WERI-Rb-1 (cell line): Measurements from ENCODE around the gene PRKCH.

ENCODE experiments used
- DNase-seq: peaks from one replicate; pipeline ENCODE4 v3.0.0-alpha.2; 2020
- H3K27ac ChIP-seq: fragments of 250-450 bp; sonication (Bioruptor Pico); 2 replicates; pipeline ENCODE4 v1.5.1; 2020; ENCODE audit warnings: mild to moderate bottlenecking, moderate library complexity
- H3K27me3 ChIP-seq: fragments of 250-450 bp; sonication (Bioruptor Pico); 2 replicates; pipeline ENCODE4 v1.5.1; 2021; ENCODE audit warnings: mild to moderate bottlenecking, low read depth, moderate library complexity; ENCODE audit not compliant: insufficient read depth, severe bottlenecking
- H3K36me3 ChIP-seq: fragments of 250-450 bp; sonication (Bioruptor Pico); 2 replicates; pipeline ENCODE4 v1.5.1; 2020; ENCODE audit warnings: mild to moderate bottlenecking, moderate library complexity
- H3K4me3 ChIP-seq: 2 replicates; pipeline ENCODE4 v1.5.1; 2011; ENCODE audit warnings: low read depth, mild to moderate bottlenecking, control low read depth, low read length
- H3K9me3 ChIP-seq: fragments of 250-450 bp; sonication (Bioruptor Pico); 2 replicates; pipeline ENCODE4 v1.5.1; 2021; ENCODE audit warnings: mild to moderate bottlenecking, moderate library complexity; ENCODE audit not compliant: severe bottlenecking
- TF ChIP-seq, protein P1 (sequence below): IDR thresholded peaks from 2 replicates; pipeline ENCODE4 v1.5.1; 2011; ENCODE audit warnings: low read depth, mild to moderate bottlenecking, control low read depth, inconsistent platforms, low read length

PRKCH gene

DNA sequence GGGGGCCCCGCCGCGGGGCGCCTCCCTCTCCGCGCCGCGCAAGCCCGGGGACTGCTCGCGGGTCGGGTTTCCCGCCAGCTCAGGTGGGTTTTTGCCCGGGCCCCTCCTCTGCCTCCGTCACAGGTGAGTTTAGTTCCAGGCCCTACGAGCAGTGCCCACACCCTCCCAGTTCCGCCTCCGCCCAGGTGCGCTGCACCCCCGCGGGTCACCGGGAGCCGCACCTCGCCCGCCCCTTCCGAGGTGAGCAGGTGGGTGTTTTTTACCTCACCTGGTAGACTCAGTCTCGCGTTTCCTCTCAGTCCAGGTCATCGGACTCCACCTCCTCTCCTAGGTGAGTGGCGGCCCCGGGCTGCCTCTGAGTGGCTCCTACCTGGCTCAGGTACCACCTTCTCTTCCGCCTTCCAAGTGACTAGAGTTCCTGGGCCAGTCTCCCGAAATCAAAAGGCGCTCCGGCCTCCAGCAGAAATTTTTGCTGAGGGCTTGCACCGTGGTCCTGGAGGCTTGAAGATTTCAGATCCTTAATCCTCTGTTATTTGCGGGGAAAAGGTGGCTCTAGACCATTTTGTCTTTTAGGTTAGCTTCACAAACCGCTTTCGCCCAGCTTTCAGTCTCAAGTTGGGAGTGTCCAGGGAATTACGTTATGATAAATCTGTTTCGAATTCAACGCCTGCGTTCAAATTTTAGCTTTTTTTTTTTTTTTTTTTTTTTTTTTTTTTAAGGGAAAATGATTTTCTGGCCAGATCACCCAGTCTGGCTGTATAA, 40.0 kb upstream of the PRKCH start, which contains the start of gene TMEM30B:
TMEM30B (minus strand) TSS at position 153 of the 762 bp plus-strand sequence. CDS start 191 bp downstream, outside the sequence.
- Histone ChIP-seq H3K27me3 (no peaks in the 10 kb centered on the region), H3K9me3 (peaks cover 4% of the 10 kb centered on the region), H3K4me3 (no peak within 1 kb of the TSS), H3K36me3 (no peaks in the 10 kb centered on the region), H3K27ac (no peak within 1 kb of the TSS)
- no peak for DNase-seq
- TF ChIP-seq, protein P1, sequence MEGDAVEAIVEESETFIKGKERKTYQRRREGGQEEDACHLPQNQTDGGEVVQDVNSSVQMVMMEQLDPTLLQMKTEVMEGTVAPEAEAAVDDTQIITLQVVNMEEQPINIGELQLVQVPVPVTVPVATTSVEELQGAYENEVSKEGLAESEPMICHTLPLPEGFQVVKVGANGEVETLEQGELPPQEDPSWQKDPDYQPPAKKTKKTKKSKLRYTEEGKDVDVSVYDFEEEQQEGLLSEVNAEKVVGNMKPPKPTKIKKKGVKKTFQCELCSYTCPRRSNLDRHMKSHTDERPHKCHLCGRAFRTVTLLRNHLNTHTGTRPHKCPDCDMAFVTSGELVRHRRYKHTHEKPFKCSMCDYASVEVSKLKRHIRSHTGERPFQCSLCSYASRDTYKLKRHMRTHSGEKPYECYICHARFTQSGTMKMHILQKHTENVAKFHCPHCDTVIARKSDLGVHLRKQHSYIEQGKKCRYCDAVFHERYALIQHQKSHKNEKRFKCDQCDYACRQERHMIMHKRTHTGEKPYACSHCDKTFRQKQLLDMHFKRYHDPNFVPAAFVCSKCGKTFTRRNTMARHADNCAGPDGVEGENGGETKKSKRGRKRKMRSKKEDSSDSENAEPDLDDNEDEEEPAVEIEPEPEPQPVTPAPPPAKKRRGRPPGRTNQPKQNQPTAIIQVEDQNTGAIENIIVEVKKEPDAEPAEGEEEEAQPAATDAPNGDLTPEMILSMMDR: no peak

DNA sequence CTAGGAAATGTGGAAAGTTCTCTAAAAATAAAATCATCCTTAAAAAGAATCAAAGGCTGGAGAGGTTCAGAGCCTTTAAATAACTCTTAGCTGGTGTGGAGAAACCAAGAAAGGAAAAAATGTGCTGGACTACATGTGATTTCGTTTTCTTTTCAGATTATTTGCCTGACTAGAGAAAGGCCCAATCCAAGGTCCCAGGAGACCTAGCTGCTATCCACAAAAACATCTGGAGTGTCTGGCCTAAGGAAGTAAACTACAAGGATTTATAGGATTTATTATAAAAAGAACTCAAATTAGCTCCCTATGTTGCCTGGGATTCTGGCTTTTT, 39.5 kb upstream of the PRKCH start:
- DNase-seq: no peak
- H3K9me3 ChIP-seq: peaks cover 4% of the 10 kb centered on the region
- no peaks in the 10 kb centered on the region for H3K36me3 ChIP-seq
- H3K27ac ChIP-seq: no peak overlapping the region
- no peak overlapping the region for H3K4me3 ChIP-seq
- no peaks in the 10 kb centered on the region for H3K27me3 ChIP-seq
- TF ChIP-seq, protein P1: no peak

DNA sequence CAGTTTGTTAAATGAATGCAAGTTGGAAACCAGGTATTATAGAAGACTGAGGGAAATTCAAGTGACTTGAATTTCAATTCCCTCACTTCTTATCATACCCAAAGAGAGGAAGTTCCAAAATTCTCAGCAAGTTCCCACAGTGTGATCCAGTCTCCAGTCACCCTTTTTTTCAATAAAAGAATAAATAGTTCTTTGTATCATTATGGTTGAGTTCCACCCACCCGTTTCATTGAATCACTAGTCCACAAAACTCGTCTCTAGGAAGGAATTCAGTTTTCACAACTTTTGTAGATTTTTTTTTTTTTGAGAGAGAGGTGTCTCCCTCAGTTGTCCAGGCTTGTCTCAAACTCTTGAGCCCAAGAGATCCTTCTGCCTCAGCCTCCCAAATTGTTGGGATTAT, 38.6 kb upstream of the PRKCH start:
- Histone ChIP-seq H3K4me3 (no peak overlapping the region), H3K36me3 (no peaks in the 10 kb centered on the region), H3K27ac (no peak overlapping the region), H3K9me3 (peaks cover 4% of the 10 kb centered on the region), H3K27me3 (no peaks in the 10 kb centered on the region)
- DNase-seq: no peak
- TF ChIP-seq, protein P1: no peak

DNA sequence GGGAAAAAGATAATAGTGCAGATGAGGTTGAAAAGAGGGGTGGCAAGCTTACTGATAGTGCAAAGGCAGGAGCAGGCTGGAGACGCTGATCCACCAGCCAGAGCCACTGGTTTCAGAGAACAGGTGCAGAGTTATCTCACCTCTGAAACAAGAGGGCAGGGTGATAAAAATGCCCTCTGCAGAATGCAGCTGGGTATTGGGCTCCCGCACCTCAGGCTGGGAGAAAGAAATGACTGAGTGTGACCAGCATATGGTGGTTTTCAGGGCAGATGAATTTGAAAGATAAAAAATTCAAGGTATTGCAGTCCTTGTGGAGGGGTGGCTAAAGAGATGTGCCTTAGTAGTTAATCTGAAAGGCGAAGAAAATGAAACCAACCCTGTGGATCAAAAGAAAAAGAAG, 37.4 kb upstream of the PRKCH start:
- Histone ChIP-seq H3K36me3 (no peaks in the 10 kb centered on the region), H3K4me3 (no peak overlapping the region), H3K9me3 (peaks cover 4% of the 10 kb centered on the region), H3K27ac (no peak overlapping the region), H3K27me3 (no peaks in the 10 kb centered on the region)
- TF ChIP-seq, protein P1: no peak
- no peak for DNase-seq

DNA sequence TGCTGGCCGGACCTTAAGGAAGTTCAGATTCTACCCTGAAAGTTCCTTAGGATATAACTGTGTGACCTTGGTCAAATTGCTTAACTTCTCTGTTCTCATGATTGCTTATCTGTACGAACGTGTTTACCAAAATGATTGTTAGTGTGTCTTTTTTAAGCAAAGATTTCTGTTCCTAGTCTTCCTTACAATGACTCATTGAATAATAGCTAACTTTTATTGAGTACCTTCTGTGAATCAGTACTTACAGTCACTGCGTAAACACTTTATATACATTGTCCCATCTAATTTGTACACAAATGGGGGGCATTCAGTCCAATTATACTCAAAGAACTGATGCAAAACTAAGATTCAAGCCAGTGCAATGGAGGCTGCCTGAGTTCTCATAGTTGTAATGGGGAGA, 36.0 kb upstream of the PRKCH start:
- TF ChIP-seq, protein P1: no peak
- H3K9me3 ChIP-seq: peaks cover under 1% of the 10 kb centered on the region
- DNase-seq: no peak
- no peaks in the 10 kb centered on the region for H3K36me3 ChIP-seq
- no peak overlapping the region for H3K27ac ChIP-seq
- H3K27me3 ChIP-seq: no peaks in the 10 kb centered on the region
- no peak overlapping the region for H3K4me3 ChIP-seq

DNA sequence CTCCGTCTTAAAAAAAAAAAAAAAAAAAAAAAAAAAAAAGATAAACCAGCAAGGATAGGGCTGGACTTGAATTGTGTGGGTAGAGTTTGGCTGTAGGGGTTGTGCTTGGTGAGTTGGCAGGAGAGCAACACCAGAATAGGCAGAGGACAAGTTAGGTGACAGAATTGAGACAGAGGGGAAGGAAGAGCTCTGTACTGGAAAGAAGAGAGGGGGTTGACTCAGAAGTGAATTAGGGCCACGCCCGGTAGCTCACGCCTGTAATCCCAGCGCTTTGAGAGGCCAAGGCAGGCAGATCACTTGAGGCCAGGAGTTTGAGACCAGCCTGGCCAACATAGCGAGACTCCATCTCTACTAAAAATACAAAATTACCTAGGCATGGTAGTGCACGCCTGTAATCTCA, 34.2 kb upstream of the PRKCH start:
- TF ChIP-seq, protein P1: no peak
- H3K27ac ChIP-seq: no peak overlapping the region
- no peaks in the 10 kb centered on the region for H3K36me3 ChIP-seq
- DNase-seq: no peak
- H3K4me3 ChIP-seq: no peak overlapping the region
- no peaks in the 10 kb centered on the region for H3K27me3 ChIP-seq
- H3K9me3 ChIP-seq: no peaks in the 10 kb centered on the region
